HUES6 (cell line): ENCODE measurements around the gene LIPJ.

Experiments used
- H3K27ac ChIP-seq: 2 replicates; pipeline ENCODE4 v1.7.0; 2013; ENCODE audit warnings: low read depth, mild to moderate bottlenecking, low read length, inconsistent platforms
- H3K27me3 ChIP-seq: 2 replicates; pipeline ENCODE4 v1.6.1; 2013; ENCODE audit warnings: low read length; ENCODE audit not compliant: control insufficient read depth, insufficient read depth
- H3K36me3 ChIP-seq: 2 replicates; pipeline ENCODE4 v1.6.1; 2013; ENCODE audit warnings: low read length; ENCODE audit not compliant: control insufficient read depth, insufficient read depth
- H3K4me1 ChIP-seq: 2 replicates; pipeline ENCODE4 v1.6.1; 2013; ENCODE audit warnings: low read length; ENCODE audit not compliant: control insufficient read depth, insufficient read depth
- H3K4me3 ChIP-seq: 2 replicates; pipeline ENCODE4 v1.5.1; 2013; ENCODE audit warnings: low read depth, low read length
- H3K9ac ChIP-seq: one replicate; pipeline ENCODE4 v1.6.1; 2013; ENCODE audit warnings: mild to moderate bottlenecking, low read length
- H3K9me3 ChIP-seq: 2 replicates; pipeline ENCODE4 v1.6.1; 2013; ENCODE audit warnings: low read depth, low read length; ENCODE audit not compliant: control insufficient read depth, insufficient read depth

The LIPJ gene

GRCh38 chr10:88642963-88643362 is 56.4 kb downstream of the LIPJ start:
- Histone ChIP-seq H3K9me3 (no peaks in the 10 kb centered on the region), H3K9ac (no peak overlapping the region), H3K36me3 (no peaks in the 10 kb centered on the region), H3K4me3 (no peak overlapping the region), H3K4me1 (no peaks in the 10 kb centered on the region), H3K27ac (no peak overlapping the region), H3K27me3 (peaks cover 4% of the 10 kb centered on the region; the same call in 1 of the 2 replicates)

GRCh38 chr10:88647061-88647615 is 60.6 kb downstream of the LIPJ start:
- Histone ChIP-seq H3K27me3 (peaks cover 4% of the 10 kb centered on the region; the same call in 1 of the 2 replicates), H3K27ac (no peak overlapping the region), H3K9me3 (no peaks in the 10 kb centered on the region), H3K9ac (no peak overlapping the region), H3K4me1 (no peaks in the 10 kb centered on the region), H3K4me3 (no peak overlapping the region), H3K36me3 (no peaks in the 10 kb centered on the region)

- Histone ChIP-seq H3K9me3 (no peaks in the 10 kb centered on the region), H3K27me3 (peaks cover 4% of the 10 kb centered on the region; the same call in 1 of the 2 replicates), H3K4me1 (no peaks in the 10 kb centered on the region), H3K4me3 (no peak overlapping the region), H3K27ac (no peak overlapping the region), H3K9ac (no peak overlapping the region), H3K36me3 (no peaks in the 10 kb centered on the region)
These were observed 64.6 kb downstream of the LIPJ start for GRCh38 chr10:88651101-88651551.

- no peaks in the 10 kb centered on the region for H3K27me3 ChIP-seq
- no peaks in the 10 kb centered on the region for H3K36me3 ChIP-seq
- no peaks in the 10 kb centered on the region for H3K4me1 ChIP-seq
- no peak overlapping the region for H3K4me3 ChIP-seq
- H3K27ac ChIP-seq = no peak overlapping the region
- no peaks in the 10 kb centered on the region for H3K9me3 ChIP-seq
- H3K9ac ChIP-seq = no peak overlapping the region
These were observed 66.1 kb downstream of the LIPJ start for GRCh38 chr10:88652616-88653015.
